Right atrium auricular region (tissue), 2 donors: ENCODE data around the gene ATP6V0E2. TPM values are rescaled to one million over a fixed set of nuclear protein-coding genes. Genes with fewer than 3 reads are reported as not detected.

Experiments used
- DNase-seq: peaks from one replicate; pipeline ENCODE4 v3.0.0-alpha.2; 2019; ENCODE audit warnings: low spot score
- H3K27ac ChIP-seq, 2 donors: fragments of 200-600 bp; sonication (generic); 1 replicate in 1 of 2; 2 replicates in 1 of 2; pipeline ENCODE4 v1.5.1; 2016 to 2019
- H3K27me3 ChIP-seq, 2 donors: fragments of 200-600 bp; sonication (generic); one replicate each; pipeline versions ENCODE4 v1.5.1 to v1.6.0; 2017 to 2019
- H3K36me3 ChIP-seq: fragments of 200-600 bp; sonication (generic); one replicate; pipeline ENCODE4 v1.5.1; 2016
- H3K4me1 ChIP-seq, 2 donors: fragments of 200-600 bp; sonication (generic); one replicate each; pipeline versions ENCODE4 v1.5.1 to v1.6.0; 2017 to 2019
- H3K4me3 ChIP-seq, 2 donors: fragments of 200-600 bp; sonication (generic); 1 replicate in 1 of 2; 2 replicates in 1 of 2; pipeline ENCODE4 v1.5.1; 2017 to 2019; ENCODE audit warnings: mild to moderate bottlenecking in 1 of 2, moderate library complexity in 1 of 2
- H3K9me3 ChIP-seq, 2 donors: fragments of 200-600 bp; sonication (generic); one replicate each; pipeline ENCODE4 v1.5.1; 2019
- total RNA-seq, 2 donors: library from RNA; depleted of rRNA; stranded (reverse); fragments of >200 nt; gene quantifications; one replicate each; pipeline ENCODE4 v1.1.0, GENCODE V29; 2016
- TF ChIP-seq, protein P1 (sequence below), 2 donors: fragments of 200-600 bp; sonication (generic); IDR thresholded peaks; one replicate each; pipeline ENCODE4 v1.5.1; 2019; ENCODE audit warnings: antibody characterized with exemption in 2 of 2

Gene ATP6V0E2
- total RNA-seq, 2 donors from 2014 or later = 60.7 to 122 TPM

DNA sequence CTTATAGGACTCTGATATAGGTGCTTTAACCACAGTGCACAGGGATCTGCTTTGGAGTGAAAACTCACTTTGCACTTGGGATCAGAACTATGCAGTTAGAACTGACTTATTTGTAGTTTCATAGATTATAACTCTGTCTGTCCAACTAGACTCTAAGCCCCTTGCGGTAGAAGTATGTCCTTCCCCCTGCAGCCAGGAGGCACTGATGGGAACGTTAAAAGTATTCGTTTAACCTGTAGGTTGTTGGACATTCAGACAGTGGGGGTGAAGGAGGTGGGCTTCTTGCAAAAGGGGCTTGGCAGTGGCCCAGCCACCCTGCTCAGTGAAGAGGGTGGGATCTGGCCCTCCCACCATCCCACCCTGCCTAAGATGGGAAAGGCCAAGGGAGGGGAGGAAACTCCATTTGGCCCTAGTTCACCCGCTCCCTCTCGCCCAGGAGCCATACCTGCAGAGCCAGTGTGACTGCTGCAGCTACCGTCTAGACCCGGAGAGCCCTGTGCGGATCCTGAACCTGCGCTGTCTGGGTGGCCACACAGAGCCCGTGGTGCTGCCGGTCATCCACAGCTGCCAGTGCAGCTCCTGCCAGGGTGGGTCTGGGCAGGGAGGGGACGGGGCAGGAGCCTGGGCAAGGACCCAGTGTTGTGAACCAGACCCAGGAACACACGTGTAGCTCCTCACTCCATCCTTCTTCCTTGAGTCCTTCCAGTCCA lies 41.3 kb upstream of the ATP6V0E2 start:
- no peaks in the 10 kb centered on the region for H3K4me1 ChIP-seq
- TF ChIP-seq, protein P1, sequence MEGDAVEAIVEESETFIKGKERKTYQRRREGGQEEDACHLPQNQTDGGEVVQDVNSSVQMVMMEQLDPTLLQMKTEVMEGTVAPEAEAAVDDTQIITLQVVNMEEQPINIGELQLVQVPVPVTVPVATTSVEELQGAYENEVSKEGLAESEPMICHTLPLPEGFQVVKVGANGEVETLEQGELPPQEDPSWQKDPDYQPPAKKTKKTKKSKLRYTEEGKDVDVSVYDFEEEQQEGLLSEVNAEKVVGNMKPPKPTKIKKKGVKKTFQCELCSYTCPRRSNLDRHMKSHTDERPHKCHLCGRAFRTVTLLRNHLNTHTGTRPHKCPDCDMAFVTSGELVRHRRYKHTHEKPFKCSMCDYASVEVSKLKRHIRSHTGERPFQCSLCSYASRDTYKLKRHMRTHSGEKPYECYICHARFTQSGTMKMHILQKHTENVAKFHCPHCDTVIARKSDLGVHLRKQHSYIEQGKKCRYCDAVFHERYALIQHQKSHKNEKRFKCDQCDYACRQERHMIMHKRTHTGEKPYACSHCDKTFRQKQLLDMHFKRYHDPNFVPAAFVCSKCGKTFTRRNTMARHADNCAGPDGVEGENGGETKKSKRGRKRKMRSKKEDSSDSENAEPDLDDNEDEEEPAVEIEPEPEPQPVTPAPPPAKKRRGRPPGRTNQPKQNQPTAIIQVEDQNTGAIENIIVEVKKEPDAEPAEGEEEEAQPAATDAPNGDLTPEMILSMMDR (IDR thresholded peaks at IDR 0.05) = no peak
- H3K27ac ChIP-seq = no peak overlapping the region
- no peak overlapping the region for H3K4me3 ChIP-seq
- H3K36me3 ChIP-seq = no peaks in the 10 kb centered on the region
- H3K9me3 ChIP-seq = no peaks in the 10 kb centered on the region
- H3K27me3 ChIP-seq = no peaks in the 10 kb centered on the region
- DNase-seq = no peak

DNA sequence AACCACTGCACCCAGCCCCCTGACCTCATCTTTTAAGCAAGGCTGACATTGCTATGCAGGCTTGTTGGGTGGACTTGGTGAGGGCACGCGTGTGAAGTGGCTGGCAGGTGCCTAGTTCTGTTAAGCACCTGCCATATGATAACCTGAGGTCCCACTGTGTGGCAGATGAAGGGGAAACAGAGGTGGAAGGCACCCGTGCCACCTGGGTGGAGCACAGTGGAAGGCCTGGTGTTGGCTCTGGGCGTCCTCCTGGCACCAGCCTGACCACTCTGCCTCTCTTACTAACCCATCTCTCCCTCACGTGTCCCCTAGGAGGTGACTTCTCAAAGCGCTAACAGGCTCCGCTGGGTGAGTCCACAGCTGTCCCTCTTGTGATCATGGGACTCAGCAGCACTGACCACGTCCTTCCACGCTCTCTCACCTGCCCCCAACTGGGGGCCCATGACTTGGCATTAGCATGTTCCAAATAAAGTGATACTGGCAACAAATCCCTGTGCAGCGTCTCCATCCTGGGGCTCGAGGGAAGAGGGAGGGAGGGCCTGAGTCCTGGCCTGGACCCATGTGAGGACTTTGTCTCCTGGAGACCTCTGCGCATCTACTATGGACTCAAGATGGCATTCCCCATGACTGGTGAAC lies 40.2 kb upstream of the ATP6V0E2 start:
- Histone ChIP-seq H3K4me1 (peaks cover 0 to 4% of the 10 kb centered on the region in 2 donors), H3K9me3 (no peaks in the 10 kb centered on the region), H3K27ac (no peak overlapping the region), H3K36me3 (no peaks in the 10 kb centered on the region), H3K27me3 (no peaks in the 10 kb centered on the region), H3K4me3 (no peak overlapping the region)
- TF ChIP-seq, protein P1 (IDR thresholded peaks at IDR 0.05) = no peak
- DNase-seq = no peak

DNA sequence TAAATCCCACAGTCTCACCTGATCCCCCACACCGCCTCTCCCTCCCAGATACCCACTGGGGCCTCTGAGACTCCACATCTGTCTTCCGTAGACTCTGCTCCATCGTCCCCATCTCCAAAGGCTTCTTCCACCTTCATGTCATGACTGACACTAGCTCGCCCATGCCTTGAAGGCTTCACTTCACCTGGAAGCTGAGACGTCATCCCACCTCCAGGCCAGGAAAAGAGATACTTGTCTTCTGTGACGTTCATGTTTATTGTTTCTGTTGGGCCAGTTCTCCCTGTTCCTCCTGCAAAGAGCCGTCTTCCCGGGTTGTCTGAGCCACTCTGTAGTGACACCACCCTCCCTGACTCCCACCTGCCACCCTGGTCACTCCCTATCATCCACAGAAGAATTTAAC lies 39.2 kb upstream of the ATP6V0E2 start:
- Histone ChIP-seq H3K27me3 (no peaks in the 10 kb centered on the region), H3K9me3 (no peaks in the 10 kb centered on the region), H3K27ac (no peak overlapping the region), H3K4me3 (no peak overlapping the region), H3K4me1 (peaks cover 0 to 12% of the 10 kb centered on the region in 2 donors), H3K36me3 (no peaks in the 10 kb centered on the region)
- DNase-seq = no peak
- TF ChIP-seq, protein P1 (IDR thresholded peaks at IDR 0.05) = no peak

DNA sequence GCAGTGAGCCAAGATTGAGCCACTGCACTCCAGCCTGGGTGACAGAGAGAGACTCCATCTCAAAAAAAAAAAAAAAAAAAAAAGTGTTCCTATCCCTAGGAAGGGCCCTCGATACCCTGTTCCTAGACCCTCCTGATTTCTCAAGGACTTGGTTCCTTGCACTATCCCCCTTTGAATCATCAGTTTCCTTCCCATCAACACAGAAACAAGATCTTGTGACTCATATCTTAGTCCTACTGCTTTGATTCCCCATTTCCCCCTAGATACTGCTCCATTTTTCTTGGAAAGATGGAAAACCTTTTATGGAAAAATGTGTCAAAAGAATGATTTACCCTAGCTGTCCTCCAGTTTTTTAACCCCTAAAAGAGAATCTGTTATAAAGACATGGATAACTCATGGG lies 37.3 kb upstream of the ATP6V0E2 start:
- no peak for DNase-seq
- H3K27me3 ChIP-seq = no peaks in the 10 kb centered on the region
- no peak overlapping the region for H3K27ac ChIP-seq
- peaks cover 0 to 14% of the 10 kb centered on the region in 2 donors for H3K4me1 ChIP-seq
- no peaks in the 10 kb centered on the region for H3K36me3 ChIP-seq
- TF ChIP-seq, protein P1 (IDR thresholded peaks at IDR 0.05) = no peak
- H3K9me3 ChIP-seq = no peaks in the 10 kb centered on the region
- H3K4me3 ChIP-seq = no peak overlapping the region

DNA sequence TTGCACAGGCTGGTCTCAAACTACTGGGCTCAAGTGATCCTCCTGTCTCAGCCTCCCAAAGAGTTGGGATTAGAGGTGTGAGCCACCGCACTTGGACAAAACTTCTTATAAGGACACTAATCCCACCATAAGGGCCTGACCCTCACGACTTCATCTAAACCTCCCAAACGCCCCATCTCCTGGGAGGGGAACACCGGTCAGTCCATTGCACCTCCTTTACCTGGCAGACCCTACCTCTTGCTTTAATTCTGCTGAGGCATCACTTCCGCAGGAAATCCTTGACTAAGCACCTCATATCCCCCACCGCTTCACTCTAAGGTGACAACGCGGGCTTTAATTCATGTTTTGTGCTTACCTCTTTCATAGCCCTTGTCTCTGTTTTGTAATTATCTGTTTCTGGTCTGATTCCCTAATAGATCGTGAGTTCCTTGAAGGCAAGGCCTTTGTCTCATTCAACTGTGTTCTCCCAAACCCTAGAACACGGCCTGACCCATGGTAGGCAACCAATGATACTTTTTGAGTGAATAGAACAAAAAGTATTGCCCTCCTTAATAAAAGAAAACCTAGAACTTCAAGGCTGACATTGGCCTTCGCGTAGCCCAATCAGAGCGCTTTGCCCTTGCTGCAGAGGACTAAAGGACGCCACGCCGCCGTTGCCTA lies 36.1 kb upstream of the ATP6V0E2 start:
- H3K36me3 ChIP-seq = no peaks in the 10 kb centered on the region
- H3K9me3 ChIP-seq = no peaks in the 10 kb centered on the region
- TF ChIP-seq, protein P1 (IDR thresholded peaks at IDR 0.05) = no peak
- H3K4me3 ChIP-seq = peak overlapping the region in 1 of 2 donors; percentile 75
- H3K27ac ChIP-seq = peak overlapping the region in 1 of 2 donors; percentile 53
- H3K27me3 ChIP-seq = no peaks in the 10 kb centered on the region
- H3K4me1 ChIP-seq = peaks cover 0 to 14% of the 10 kb centered on the region in 2 donors
- no peak for DNase-seq
